HUDEP-2 (cell line): Measurements from ENCODE around the gene UFSP1.
"Not testable (repeated sequence)": the region's sequence is repeated elsewhere in the genome, so short reads cannot be mapped to it uniquely, and the experiment has no call there.

Experiments used
- DNase-seq, 76 experiments: peaks; one replicate each; lab custom pipeline; 2025; ENCODE audit not compliant: unreplicated experiment in 76 of 76; lab: John Stamatoyannopoulos, UW

The UFSP1 gene

DNA sequence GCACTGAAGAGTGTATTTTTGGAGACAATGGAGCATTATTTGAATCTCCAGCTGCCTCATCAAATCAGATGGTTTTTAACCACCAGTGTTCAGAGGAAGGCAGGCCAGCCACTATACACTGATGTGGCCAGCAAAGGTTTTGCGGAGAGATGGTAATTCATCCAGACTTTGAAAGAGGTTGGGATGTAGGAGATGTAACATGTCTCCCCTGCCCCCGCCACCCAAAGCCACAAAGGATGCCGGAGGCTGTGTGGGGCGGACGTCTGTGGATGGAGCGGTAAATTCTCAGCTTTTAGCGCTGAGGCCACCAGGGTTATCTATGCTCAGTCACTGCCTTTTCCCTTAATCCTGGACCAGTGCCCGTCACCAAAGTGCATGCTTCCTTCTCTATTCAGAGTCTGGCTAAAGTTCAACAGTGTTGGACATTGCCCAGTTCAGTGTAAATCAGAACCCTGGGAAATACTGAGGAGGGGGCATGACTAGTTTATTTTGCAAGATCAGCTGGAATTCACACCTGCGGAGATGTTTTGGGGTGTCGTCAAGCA is 26.0 kb downstream of the UFSP1 start:
- peak in 38 of 76 experiments; percentile 4 to 66 (median 34) for DNase-seq

DNA sequence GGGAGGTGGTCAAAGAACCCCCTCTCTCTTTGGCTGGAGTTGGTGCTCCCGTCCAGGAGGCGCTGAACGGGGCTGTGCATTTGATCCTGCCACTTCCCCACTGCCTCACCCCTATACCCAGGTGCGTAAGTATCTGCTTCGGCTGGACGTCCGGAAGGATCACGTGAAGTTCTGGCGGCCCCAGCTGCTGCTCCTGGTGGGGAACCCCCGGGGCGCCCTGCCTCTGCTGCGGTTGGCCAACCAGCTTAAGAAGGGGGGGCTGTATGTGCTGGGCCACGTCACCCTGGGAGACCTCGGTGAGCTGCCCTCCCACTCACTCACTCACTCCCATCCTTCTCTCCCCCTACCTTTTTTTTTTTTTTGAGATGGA is 27.9 kb downstream of the UFSP1 start:
- DNase-seq: no peak

DNA sequence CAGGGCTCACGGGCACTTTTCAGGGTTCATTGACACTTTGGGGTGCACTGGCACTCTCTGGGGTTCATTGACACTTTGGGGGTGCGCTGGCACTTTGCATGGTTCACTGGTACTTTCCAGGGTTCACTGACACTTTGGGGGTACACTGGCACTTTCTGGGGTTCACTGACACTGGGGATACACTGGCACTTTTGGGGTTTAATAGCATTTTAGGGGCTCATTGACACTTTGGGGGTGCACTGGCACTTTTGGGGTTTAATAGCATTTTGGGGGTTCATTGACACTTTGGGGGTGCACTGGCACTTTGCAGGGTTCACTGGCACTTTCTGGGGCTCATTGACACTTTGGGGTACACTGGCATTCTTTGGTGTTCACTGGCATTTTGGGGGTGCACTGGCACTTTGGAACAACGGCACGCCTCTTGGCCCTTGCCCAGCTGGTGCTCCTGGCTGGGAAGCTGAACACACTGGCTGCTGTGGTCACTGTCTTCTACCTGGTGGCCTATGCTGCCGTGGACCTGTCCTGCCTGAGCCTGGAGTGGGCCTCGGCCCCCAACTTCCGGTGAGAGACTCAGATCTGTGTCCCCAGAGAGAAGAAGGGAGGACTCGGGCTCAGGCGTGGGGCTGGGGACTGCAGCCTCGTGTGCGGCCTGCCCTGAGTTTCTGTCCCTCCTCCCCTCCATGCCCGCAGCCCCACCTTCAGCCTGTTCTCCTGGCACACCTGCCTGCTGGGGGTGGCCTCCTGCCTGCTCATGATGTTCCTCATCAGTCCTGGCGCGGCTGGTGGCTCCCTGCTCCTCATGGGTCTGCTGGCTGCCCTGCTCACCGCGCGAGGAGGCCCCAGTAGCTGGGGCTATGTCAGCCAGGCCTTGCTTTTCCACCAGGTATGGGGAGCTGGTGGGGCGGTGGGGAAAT is 28.6 kb downstream of the UFSP1 start:
- DNase-seq: no peak

- no peak for DNase-seq
These were observed 29.7 kb downstream of the UFSP1 start for GRCh38 chr7:100859856-100860255.

- no peak for DNase-seq
These were observed 32.6 kb downstream of the UFSP1 start for GRCh38 chr7:100856871-100857282.

DNA sequence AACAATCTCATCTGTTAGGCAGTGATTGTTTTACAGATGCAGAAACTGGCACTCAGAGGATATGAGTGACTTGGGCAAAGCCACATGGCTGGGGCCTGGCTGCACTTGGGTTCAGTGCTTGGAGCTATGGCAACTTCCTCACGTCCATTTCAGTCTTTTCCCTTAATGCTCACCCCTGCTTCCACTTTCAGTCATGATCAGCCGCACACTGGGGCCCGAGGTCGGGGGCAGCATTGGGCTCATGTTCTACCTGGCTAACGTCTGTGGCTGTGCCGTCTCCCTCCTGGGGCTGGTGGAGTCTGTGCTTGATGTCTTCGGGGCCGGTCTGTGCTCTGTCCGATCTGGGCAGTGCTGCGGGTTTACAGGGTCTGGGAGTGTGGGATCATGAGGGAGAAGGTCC is 34.0 kb downstream of the UFSP1 start:
- no peak for DNase-seq

DNA sequence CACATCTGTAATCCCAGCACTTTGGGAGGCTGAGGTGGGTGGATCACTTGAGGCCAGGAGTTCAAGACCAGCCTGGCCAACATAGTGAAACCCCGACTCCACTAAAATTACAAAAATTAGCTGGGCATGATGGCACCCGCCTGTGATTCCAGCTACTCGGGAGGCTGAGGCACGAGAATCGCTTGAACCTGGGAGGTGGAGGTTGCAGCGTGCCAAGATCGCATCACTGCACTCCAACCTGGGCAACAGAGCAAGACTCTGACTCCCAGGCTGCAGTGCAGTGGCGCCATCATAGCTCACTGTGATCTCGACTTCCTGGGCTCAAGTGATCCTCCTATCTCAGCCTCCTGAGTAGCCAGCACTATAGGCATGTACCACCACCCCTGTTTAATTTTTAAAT is 34.6 kb downstream of the UFSP1 start:
- DNase-seq: not testable (repeated sequence)

GRCh38 chr7:100854146-100854895 is 35.2 kb downstream of the UFSP1 start:
- DNase-seq: no peak

DNA sequence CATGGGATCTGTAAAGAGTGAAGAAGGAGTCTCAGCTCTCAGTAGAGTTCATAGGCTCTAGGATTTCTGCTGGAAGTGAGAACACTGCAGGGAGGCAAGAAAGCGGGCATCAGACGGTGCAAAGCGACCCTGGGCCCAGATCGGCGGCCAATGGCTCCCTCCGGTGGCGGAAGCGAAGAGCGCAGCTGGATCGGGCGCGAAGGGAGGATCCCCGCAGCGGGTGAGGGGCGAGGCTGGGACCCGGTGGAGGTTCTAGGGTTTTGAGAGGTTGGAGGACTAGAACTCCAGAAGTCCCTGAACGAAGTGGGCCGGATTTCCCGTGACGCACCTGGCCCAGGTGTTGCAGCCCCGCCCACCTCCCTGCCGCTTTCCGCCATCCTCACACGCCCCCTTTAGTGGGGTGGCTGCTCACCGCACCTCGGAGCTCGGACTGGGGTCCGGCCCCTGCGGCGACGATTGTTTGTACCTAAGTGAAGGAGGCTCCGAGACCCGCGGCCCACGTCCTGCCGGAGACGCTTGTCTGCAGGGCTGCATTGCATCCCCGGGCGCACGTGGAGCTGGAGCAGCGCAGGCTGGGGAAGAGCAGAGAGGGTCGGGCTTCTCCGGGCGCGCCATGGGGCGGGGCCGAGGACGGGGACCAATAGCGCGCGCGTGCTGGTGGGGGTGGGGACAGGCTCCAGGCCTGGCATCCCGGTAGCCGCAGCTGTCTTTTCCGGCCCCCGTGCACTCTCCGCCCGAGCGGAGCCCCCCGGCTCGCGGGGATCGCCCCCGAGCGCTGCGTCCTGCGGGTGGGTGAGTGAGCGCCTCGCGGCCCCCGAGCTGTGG is 37.3 kb downstream of the UFSP1 start, which contains the start of gene SLC12A9:
Gene SLC12A9, plus strand, starts transcription at position 666 of the 825 bp plus-strand sequence. CDS start 1,485 bp downstream, outside the sequence.
- peak in 73 of 76 experiments; percentile 25 to 91 (median 81) for DNase-seq

DNA sequence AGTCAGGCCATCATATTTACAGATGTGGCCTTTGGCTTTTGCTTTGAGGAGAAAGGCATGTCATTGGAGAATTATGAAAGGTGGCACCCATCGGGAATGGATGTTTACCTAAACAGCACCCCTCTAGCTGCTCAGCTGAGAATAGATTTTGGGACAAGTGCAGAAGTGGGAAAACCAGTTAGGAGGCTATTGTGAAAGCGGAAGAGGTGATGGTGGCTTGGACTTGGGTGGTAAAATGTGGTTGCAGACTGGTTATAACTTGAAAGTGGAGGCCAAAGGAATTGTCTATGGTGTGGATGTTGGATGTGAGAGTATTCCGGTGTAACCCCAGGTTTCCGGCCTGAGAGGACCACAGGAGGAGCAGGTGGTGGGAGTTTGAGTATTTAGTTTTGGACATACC is 42.2 kb downstream of the UFSP1 start:
- DNase-seq: no peak

DNA sequence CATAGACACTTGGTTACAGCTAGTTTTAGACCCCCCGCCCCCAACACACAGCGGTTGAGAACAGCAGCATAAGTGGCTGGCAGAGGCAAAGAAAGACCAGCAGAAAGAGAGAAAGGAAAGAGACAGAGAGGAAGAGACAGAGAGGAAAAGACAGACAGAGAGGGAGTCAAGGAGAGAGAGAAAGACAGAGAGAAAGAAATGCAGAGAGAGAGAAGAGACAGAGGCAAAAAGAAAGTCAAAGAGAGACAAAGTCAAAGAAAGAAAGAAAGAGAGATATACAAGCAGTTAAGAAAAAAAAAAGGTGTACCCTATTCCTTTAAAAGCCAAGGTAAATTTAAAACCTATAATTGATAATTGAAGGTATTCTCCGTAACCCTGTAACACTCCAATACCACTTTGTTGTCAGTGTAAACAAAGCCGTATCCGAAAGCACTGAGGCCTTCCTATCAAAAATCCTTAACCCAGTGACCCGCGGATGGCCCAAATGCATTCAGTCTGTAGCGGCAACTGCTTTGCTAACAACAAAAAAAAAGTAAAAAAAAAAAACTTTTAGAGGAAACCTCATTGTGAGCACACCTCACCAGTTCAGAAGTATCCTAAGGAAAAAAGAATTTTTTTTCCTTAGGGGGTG is 48.9 kb downstream of the UFSP1 start:
- DNase-seq: no peak

DNA sequence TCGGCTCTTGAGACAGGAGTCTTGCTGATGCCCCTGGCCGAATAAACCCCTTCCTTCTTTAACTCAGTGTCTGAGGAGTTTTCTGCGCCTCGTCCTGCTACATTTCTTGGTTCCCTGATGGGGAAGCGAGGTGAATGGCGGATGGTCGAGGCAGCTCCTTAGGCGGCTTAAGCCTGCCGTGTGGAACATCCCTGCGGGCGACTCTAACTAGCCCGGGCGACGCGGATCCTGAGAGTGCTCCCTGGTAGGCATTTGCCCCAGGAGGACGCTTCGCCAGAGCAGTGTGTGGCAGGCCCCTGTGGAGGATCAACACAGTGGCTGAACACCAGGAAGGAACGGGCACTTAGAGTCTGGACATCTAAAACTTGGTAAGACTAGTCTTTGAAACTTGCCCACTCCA is 50.2 kb downstream of the UFSP1 start:
- no peak for DNase-seq
